ENCODE results near the gene PPP1R3G. TPM values are rescaled to one million over a fixed set of nuclear protein-coding genes. Genes with fewer than 3 reads are reported as not detected.

The PPP1R3G gene
- 0.31 TPM for total RNA-seq

DNA sequence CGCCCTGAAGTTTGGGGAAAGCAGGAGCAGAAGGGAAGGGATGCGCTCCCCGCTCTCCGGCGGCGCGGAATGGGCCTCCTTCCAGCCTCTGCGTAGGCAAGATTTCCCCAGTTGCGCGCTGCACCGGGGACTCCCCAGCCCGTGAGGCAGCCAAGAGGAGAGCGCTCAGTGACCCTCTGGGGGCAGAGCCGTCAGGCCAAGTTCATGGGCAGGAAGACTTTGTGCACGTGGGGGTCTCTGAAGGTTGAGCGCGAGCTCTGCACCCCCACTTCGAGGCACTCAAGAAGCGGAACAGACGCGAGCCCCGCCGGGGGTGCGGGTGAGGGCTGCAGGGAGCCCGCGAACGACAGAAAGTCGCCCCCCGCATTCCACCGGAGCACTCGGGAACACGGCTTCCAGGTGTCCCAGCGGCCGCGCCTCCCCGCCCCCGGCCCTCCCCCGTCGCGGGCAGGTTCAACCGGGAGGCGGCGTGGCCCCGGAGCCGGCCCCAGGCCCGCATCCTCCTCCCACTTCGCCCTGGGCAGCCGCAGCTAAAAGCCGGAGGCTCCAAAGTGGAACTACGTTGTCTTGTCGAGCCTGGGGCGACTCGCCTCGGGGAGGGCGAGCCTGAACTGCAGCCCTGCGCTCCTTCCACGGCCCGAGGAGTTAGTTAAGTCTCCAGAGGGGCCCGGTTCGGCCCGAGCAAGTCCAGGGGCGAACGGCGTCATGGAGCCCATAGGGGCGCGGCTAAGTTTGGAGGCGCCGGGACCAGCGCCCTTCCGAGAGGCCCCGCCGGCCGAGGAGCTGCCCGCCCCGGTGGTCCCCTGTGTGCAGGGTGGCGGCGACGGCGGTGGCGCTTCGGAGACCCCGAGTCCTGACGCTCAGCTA lies at the start of gene PPP1R3G:
TSS of gene PPP1R3G (plus strand) at position 561 of the 867 bp plus-strand sequence. CDS start at position 706, 145 bp downstream.
- Histone ChIP-seq H3K4me1 (ENCODE audit: insufficient read depth, low read length) (peaks cover 34% of the 10 kb centered on the region), H3K9me3 (ENCODE audit: low read depth, low read length) (no peaks in the 10 kb centered on the region), H3K27me3 (ENCODE audit: insufficient read depth, low read length) (peaks cover 38% of the 10 kb centered on the region), H3K4me3 (ENCODE audit: low read length) (peak within 1 kb of the TSS; percentile 25)

DNA sequence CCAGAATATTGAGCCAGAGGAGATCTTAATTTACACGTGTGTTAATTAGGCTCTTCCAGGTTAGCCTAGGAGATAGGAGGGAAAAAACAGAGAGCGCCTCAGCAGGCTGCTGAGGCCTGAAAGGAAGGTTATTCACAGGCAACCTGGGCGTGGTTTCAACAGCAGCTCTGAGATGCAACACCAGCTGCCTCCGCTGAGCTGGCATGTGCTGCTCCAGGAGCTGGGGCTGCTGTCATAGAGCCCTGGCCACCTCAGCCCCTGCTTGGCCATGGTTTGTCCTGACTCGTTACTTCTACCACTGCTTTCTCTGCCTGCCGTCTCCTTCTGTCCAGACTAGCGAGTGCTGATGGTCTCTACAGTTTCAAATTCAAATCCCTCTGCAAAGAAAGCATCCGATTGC lies 48.9 kb upstream of the PPP1R3G start:
- Histone ChIP-seq H3K4me3 (ENCODE audit: low read length) (no peak overlapping the region), H3K27me3 (ENCODE audit: insufficient read depth, low read length) (no peaks in the 10 kb centered on the region), H3K9me3 (ENCODE audit: low read depth, low read length) (no peaks in the 10 kb centered on the region), H3K4me1 (ENCODE audit: insufficient read depth, low read length) (peaks cover 11% of the 10 kb centered on the region)

DNA sequence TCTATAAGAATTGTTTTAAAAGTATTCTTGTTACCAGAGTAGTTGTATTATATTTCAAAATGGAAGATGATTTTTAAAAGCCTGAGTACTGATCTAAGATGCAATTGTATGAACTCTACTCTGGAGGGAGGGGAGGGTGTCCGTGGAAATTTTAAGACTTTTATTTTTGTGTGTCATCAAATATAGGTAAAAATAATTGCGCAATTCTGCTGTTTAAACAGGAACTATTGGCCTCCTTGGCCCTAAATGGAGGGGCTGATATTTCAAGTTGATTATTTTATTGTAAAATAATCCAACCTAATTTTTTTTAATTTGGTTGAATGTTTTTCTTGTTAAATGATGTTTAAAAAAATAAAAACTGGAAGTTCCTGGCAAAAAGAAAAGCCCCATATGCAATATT lies 43.2 kb upstream of the PPP1R3G start:
- Histone ChIP-seq H3K27me3 (ENCODE audit: insufficient read depth, low read length) (no peaks in the 10 kb centered on the region), H3K4me3 (ENCODE audit: low read length) (no peak overlapping the region), H3K9me3 (ENCODE audit: low read depth, low read length) (no peaks in the 10 kb centered on the region), H3K4me1 (ENCODE audit: insufficient read depth, low read length) (no peaks in the 10 kb centered on the region)

DNA sequence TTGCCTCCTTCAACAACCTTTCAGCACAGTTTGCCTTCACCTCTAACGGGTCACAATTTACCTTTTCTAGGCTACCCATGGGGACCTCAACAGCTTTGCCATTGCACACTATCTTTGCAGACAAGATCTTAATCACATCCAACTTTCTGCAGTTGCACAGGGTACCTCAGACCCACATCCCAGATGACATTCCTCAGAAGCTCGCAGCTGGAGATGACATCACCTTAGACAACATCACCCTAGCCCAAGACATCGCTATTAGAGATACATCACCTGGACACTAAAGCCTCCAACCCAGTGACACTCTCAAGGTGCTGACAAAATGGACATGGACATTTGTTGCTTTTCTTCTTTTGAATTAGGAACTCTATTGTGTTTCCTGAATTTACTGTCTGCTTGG lies 42.7 kb upstream of the PPP1R3G start:
- no peak overlapping the region for H3K4me3 ChIP-seq (ENCODE audit: low read length)
- no peaks in the 10 kb centered on the region for H3K4me1 ChIP-seq (ENCODE audit: insufficient read depth, low read length)
- no peaks in the 10 kb centered on the region for H3K27me3 ChIP-seq (ENCODE audit: insufficient read depth, low read length)
- no peaks in the 10 kb centered on the region for H3K9me3 ChIP-seq (ENCODE audit: low read depth, low read length)

DNA sequence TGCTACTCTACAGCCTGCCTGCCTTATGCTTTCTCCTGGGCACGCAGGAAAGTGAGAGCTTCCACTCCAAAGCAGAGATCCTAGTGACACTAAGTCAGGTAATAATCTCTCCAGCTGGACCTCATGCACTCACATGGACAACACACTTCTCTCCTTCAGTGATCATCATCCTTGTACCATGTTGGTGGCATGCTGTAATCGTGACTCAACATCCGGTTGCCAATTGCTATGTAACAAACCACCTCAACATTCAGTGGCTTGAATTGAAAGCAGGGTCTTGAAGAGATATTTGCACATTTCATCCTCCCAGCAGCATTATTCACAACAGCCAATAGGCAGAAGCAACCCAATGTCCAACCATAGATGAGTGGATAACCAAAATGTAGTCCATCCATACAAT lies 40.3 kb upstream of the PPP1R3G start:
- no peaks in the 10 kb centered on the region for H3K9me3 ChIP-seq (ENCODE audit: low read depth, low read length)
- no peaks in the 10 kb centered on the region for H3K4me1 ChIP-seq (ENCODE audit: insufficient read depth, low read length)
- H3K4me3 ChIP-seq (ENCODE audit: low read length) = no peak overlapping the region
- H3K27me3 ChIP-seq (ENCODE audit: insufficient read depth, low read length) = no peaks in the 10 kb centered on the region

DNA sequence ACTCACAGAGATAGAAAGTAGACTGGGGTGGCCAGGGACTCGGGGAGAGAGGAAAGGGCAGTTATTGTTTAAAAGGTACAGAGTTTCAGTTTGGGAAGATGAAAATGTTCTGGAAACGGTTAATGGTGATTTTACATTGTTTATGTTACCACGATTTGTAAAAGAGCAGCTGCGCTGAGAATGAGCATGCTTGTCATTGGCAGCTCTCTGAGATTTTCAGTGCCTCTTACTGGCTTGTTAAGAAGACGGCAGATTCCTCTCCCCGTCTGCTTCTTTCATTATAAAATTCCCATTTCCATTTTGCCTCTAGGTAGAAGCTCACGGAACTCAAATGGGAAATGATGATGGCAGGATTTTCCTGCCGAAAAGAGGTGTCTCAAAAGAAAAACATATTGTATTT lies 39.7 kb upstream of the PPP1R3G start:
- no peaks in the 10 kb centered on the region for H3K27me3 ChIP-seq (ENCODE audit: insufficient read depth, low read length)
- H3K4me1 ChIP-seq (ENCODE audit: insufficient read depth, low read length) = no peaks in the 10 kb centered on the region
- no peaks in the 10 kb centered on the region for H3K9me3 ChIP-seq (ENCODE audit: low read depth, low read length)
- no peak overlapping the region for H3K4me3 ChIP-seq (ENCODE audit: low read length)

DNA sequence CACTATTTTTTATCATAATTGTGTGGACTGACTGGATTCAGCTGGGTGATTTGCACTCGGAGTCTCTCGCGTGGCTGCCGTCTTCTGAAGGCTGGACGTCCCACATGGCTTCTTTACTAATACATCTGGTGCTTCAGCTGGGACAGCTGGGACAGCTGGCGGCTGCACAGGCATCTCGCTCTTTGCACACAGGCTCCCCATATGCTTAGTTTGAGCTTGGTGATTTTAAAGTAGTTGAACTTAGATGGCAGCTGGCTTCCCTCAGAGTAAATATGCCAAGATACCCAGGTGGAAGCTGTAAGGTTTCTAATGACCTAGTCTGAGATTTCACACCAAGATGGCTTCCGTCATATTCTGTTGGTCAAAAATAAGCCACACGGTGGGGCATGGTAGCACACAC lies 38.7 kb upstream of the PPP1R3G start:
- peaks cover 8% of the 10 kb centered on the region for H3K9me3 ChIP-seq (ENCODE audit: low read depth, low read length)
- H3K4me1 ChIP-seq (ENCODE audit: insufficient read depth, low read length) = no peaks in the 10 kb centered on the region
- H3K27me3 ChIP-seq (ENCODE audit: insufficient read depth, low read length) = no peaks in the 10 kb centered on the region
- no peak overlapping the region for H3K4me3 ChIP-seq (ENCODE audit: low read length)

DNA sequence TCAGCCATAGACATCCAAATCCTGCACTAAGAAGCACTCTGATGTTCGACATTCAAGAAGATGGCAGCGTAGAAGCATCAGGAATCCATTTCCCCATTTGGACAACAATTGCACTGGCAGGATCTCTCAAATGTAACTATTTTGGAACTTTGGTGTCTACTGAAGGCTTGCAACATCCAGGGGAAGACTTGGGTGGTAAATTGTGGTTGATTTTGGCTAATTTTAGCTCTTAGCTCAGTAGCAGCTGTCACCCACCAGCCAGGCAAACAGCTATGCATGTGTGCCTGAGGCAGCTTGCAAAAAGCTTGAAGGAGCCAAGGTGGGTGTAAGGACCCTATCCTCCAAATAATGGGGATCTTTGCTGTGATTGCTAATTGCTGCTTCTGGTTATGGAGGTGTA lies 35.1 kb upstream of the PPP1R3G start:
- H3K27me3 ChIP-seq (ENCODE audit: insufficient read depth, low read length) = no peaks in the 10 kb centered on the region
- H3K4me1 ChIP-seq (ENCODE audit: insufficient read depth, low read length) = no peaks in the 10 kb centered on the region
- H3K4me3 ChIP-seq (ENCODE audit: low read length) = no peak overlapping the region
- H3K9me3 ChIP-seq (ENCODE audit: low read depth, low read length) = peaks cover 13% of the 10 kb centered on the region

DNA sequence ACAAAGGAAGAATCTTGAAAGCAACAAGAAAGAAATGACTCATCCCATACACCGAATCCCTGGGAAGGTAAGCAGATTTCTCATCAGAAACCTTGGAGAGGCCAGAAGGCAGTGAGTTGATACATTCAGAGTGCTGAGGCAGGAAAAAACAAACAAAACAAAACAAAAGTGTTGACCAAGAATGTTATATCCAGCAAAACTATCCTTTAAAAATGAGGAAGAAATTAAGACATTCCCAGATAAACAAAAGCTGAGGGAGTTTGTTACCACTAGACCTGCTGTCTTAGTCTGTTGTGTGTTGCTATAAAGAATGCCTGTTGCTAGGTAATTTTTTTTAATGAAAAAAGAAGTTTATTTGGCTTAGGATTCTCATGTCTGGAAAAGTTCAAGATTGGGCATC lies 33.7 kb upstream of the PPP1R3G start:
- H3K4me1 ChIP-seq (ENCODE audit: insufficient read depth, low read length) = no peaks in the 10 kb centered on the region
- peaks cover 13% of the 10 kb centered on the region for H3K9me3 ChIP-seq (ENCODE audit: low read depth, low read length)
- H3K4me3 ChIP-seq (ENCODE audit: low read length) = no peak overlapping the region
- H3K27me3 ChIP-seq (ENCODE audit: insufficient read depth, low read length) = no peaks in the 10 kb centered on the region

DNA sequence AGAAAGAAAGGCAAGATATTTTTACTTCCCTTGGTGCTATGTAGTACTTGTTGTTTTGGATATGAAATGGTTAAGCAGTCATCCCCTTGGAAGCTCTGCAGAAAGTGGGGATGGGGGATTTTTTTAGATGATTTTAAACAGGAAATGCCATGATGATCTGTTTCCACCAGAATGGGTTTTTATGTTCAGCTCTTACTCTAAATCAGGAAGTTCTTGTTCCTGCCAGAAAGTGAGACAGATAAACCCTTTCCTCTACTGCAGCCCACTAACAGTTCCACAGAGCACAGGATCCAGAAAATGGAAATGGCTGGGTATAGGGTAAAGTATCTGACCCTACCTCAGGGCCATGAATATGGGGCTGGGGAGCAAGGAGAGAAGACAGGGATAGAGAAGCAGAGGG lies 32.1 kb upstream of the PPP1R3G start:
- Histone ChIP-seq H3K4me3 (ENCODE audit: low read length) (no peak overlapping the region), H3K27me3 (ENCODE audit: insufficient read depth, low read length) (no peaks in the 10 kb centered on the region), H3K4me1 (ENCODE audit: insufficient read depth, low read length) (no peaks in the 10 kb centered on the region), H3K9me3 (ENCODE audit: low read depth, low read length) (peaks cover 13% of the 10 kb centered on the region)

DNA sequence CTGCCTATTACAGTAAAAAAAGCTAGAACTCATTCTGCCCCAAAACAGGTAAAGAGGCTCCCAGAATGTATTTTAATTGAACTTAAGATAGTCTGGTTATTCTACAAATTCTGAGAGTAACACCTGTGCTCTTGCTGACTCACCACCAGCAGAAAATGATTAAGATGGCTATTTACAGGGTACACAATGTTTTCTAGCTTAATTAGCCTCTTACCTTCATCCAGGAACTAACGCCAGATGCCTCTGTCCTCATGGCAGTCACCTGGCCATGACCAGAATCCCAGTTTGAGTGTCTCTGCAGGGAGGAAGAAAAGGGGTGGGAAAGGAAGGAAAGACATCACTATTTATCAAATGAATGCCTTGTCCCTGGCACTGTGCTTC lies 31.3 kb upstream of the PPP1R3G start:
- Histone ChIP-seq H3K4me3 (ENCODE audit: low read length) (no peak overlapping the region), H3K9me3 (ENCODE audit: low read depth, low read length) (peaks cover 13% of the 10 kb centered on the region)

DNA sequence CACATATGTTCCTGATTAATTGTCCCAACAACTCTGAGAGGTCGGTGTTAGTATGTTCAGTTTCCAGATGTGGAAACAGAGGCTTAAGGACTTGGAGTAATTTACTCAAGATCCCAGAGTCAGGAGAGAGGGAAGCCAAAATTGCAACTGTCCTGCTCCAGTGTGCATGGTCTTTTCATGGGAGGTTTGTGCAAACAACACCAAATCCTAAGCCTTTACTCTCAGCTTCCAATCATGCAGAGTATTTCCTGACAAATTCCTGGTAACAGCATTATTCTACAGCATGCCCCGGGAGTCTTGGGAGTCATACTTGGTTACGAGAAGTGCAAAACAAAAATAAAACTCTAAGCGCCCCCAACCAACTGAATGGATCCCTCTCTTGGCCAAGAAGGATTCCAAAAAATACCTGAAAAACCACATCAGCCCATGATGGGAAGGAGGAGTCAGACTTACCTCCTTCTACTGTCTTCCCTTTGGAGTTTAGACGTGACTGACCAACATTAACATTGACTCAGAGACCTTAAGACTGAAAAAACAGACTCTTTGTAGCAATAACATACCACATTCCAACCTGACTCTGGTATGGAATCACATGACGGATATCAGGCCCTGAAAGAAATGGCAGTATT lies 30.8 kb upstream of the PPP1R3G start:
- no peak overlapping the region for H3K4me3 ChIP-seq (ENCODE audit: low read length)
- no peaks in the 10 kb centered on the region for H3K27me3 ChIP-seq (ENCODE audit: insufficient read depth, low read length)
- H3K9me3 ChIP-seq (ENCODE audit: low read depth, low read length) = peaks cover 13% of the 10 kb centered on the region
- H3K4me1 ChIP-seq (ENCODE audit: insufficient read depth, low read length) = no peaks in the 10 kb centered on the region

More for the DNA sequence above, 31.3 kb upstream of the PPP1R3G start:
- no peaks in the 10 kb centered on the region for H3K4me1 ChIP-seq (ENCODE audit: insufficient read depth, low read length)
- no peaks in the 10 kb centered on the region for H3K27me3 ChIP-seq (ENCODE audit: insufficient read depth, low read length)

DNA sequence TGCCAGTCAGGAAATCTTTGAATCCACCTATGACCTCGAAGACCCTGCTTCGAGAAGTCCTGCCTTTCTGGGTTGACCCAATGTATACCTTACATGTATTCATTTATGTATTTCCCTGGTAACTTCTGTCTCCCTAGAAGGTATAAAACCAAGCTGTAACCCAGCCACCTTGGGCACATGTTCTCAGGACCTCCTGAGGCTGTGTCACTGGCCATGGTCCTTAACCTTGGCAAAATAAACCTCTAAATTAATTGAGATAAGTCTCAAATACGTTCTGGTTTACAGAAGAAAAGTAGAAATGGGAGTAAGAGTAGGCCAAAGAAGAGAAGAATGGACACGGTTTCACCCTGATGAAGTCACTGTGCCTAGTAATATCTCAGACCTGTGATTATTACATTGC lies 30.0 kb upstream of the PPP1R3G start:
- no peaks in the 10 kb centered on the region for H3K27me3 ChIP-seq (ENCODE audit: insufficient read depth, low read length)
- no peaks in the 10 kb centered on the region for H3K4me1 ChIP-seq (ENCODE audit: insufficient read depth, low read length)
- peaks cover 13% of the 10 kb centered on the region for H3K9me3 ChIP-seq (ENCODE audit: low read depth, low read length)
- no peak overlapping the region for H3K4me3 ChIP-seq (ENCODE audit: low read length)

DNA sequence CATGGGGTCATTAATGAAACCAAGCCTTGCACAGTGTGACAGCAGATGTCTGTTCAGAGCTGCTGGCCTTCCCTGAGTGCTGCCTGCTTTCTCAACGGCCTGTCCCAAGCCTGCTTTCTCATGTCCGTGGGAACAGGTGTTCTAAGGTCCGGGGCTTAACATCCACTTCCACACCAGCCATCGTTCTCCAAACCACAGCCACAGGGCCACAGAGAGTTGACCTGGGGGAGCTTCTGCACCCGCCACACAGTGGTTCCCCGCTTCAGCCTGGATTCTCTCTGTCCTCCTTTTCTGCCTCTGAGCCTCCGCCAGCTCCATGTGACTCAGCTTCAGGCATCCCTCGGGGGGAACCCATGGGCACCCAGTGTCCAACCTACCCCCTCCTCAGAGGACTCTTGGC lies 26.9 kb upstream of the PPP1R3G start:
- no peaks in the 10 kb centered on the region for H3K9me3 ChIP-seq (ENCODE audit: low read depth, low read length)
- no peaks in the 10 kb centered on the region for H3K27me3 ChIP-seq (ENCODE audit: insufficient read depth, low read length)
- no peak overlapping the region for H3K4me3 ChIP-seq (ENCODE audit: low read length)
- H3K4me1 ChIP-seq (ENCODE audit: insufficient read depth, low read length) = no peaks in the 10 kb centered on the region

DNA sequence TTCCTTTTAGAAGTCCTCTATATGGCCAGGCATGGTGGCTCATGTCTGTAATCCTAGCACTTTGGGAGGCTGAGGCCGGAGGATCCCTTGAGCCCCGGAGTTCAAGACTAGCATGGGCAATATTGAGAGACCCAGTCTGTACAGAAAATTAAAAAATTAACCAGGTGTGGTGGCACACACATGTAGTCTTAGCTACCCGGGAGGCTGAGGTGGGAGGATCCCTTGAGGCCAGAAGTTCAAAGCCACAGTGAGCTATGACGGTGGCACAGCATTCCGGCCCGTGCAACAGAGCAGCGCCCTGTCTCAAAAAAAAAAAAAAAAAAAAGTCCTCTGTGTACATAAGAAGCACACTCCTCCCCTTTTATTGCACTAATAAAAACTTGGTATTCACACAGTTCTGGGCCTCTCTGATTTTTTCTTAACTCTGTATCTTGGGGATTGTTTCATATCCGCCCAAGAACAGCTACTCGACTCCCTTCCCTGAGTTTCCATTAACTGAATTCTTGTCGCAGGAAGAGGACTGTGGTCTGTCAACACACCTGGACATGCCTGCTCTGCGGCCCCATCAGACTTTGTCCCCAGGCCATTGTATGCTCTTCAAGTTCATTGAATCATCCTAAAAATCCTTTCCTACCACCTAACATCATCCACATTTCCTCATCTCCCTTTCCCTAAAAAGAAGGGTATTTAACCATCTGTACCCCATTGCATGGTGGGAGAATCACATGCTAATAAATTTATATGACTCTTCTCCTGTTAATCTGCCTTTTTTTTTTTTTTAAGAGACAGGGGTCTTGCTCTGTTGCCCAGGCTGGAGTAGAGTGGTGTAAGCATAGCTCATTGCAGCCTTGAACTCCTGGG lies 25.9 kb upstream of the PPP1R3G start:
- Histone ChIP-seq H3K9me3 (ENCODE audit: low read depth, low read length) (no peaks in the 10 kb centered on the region), H3K4me3 (ENCODE audit: low read length) (no peak overlapping the region), H3K27me3 (ENCODE audit: insufficient read depth, low read length) (no peaks in the 10 kb centered on the region), H3K4me1 (ENCODE audit: insufficient read depth, low read length) (no peaks in the 10 kb centered on the region)

All from mononuclear cell (primary cell).